OCI-LY7 (cell line): ENCODE results near the gene ACAP1.
A peak's percentile ranks its signal among the peaks of the same experiment; 100 is the strongest.

Experiments
- EZH2phosphoT487 ChIP-seq: fragments of 200-600 bp; sonication (generic); IDR thresholded peaks from 2 replicates; pipeline ENCODE4 v1.6.1; 2018; ENCODE audit warnings: low read depth, borderline replicate concordance, mild to moderate bottlenecking, mixed run types, antibody characterized with exemption, low read length, moderate library complexity, mixed read lengths
- TF ChIP-seq, protein P1 (sequence below): fragments of 200-600 bp; sonication (generic); conservative IDR thresholded peaks from 2 replicates; pipeline ENCODE4 v1.5.1; 2014; ENCODE audit warnings: mild to moderate bottlenecking, antibody characterized with exemption, low read length, moderate library complexity, mixed read lengths

DNA sequence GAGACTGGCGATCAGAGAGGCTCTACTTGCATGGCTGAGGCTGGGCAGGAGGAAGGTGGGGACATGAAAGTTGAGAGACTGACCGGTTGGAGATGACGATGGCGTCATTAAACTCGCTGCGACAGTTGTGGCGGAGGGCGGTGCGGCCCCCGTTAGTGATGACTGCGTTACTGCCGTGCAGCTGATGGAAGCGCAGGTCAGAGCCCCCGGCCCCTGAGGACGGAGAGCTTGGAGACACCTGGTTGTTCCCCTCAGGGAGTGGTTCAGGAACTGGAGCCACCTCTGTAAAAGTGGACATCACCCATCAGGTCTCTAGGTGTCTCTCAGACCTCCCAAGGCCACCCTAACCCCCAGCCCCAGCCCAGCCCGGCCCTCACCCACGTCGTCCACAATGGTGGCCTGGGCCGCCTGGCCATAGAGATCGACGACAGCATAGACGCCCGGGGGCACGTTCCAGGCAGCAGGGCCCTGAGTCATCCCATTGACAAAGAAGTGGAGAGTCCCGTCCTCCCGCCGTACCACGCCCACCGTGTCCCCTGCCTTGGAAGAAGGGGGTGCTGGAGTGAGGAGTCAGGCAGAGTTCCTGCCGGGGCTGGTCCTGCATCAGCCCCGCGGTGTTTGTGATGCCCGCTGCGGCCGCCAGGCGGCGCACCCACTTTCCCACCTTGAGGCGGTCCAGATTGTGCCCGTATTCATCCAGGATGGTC, 12.4 kb upstream of the ACAP1 start:
- TF ChIP-seq, protein P1, sequence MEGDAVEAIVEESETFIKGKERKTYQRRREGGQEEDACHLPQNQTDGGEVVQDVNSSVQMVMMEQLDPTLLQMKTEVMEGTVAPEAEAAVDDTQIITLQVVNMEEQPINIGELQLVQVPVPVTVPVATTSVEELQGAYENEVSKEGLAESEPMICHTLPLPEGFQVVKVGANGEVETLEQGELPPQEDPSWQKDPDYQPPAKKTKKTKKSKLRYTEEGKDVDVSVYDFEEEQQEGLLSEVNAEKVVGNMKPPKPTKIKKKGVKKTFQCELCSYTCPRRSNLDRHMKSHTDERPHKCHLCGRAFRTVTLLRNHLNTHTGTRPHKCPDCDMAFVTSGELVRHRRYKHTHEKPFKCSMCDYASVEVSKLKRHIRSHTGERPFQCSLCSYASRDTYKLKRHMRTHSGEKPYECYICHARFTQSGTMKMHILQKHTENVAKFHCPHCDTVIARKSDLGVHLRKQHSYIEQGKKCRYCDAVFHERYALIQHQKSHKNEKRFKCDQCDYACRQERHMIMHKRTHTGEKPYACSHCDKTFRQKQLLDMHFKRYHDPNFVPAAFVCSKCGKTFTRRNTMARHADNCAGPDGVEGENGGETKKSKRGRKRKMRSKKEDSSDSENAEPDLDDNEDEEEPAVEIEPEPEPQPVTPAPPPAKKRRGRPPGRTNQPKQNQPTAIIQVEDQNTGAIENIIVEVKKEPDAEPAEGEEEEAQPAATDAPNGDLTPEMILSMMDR = peak; percentile 94
- no peak for TF ChIP-seq EZH2phosphoT487
